ENCODE data around the gene RBM39. TPM values are rescaled to one million over a fixed set of nuclear protein-coding genes. Genes with fewer than 3 reads are reported as not detected.

Gene RBM39
- total RNA-seq, 3 donors from 2014 or later (not counting 1 experiment from before 2014, with no cell fraction given), result 1,431 to 1,555 (median 1,445) TPM

GRCh38 chr20:35681960-35682359 is 60.1 kb downstream of the RBM39 start:
- ATAC-seq (no peak), DNase-seq (no peak)
- WGBS (ENCODE audit: insufficient coverage), result 100% methylated on average over 1 of the region's 1 CpG
- Mint-ChIP-seq H3K36me3 (no peaks in the 10 kb centered on the region), H3K27ac (no peak overlapping the region), H3K4me1 (peaks cover 0 to 5% of the 10 kb centered on the region in 2 donors), H3K4me3 (no peak overlapping the region), H3K9me3 (no peaks in the 10 kb centered on the region), H3K27me3 (ENCODE audit: low read depth in 2 of 2) (no peaks in the 10 kb centered on the region)
- H3K4me1 ChIP-seq (ENCODE audit: control insufficient read depth, insufficient read depth, low read length), result no peaks in the 10 kb centered on the region
- H3K27ac ChIP-seq (ENCODE audit: low read length), result no peak overlapping the region
- H3K27me3 ChIP-seq (ENCODE audit: control insufficient read depth, insufficient read depth, low read length), result no peaks in the 10 kb centered on the region
- H3K36me3 ChIP-seq (ENCODE audit: control insufficient read depth, insufficient read depth, low read length), result peaks cover 18% of the 10 kb centered on the region
- intact Hi-C loops (cut with micrococcal nuclease), result no loop called here
- no peaks in the 10 kb centered on the region for H3K9me3 ChIP-seq (ENCODE audit: control insufficient read depth, insufficient read depth, low read length)
- no peak overlapping the region for H3K4me3 ChIP-seq (ENCODE audit: low read length)
- TF ChIP-seq CTCF (IDR thresholded peaks at IDR 0.05), result no peak

DNA sequence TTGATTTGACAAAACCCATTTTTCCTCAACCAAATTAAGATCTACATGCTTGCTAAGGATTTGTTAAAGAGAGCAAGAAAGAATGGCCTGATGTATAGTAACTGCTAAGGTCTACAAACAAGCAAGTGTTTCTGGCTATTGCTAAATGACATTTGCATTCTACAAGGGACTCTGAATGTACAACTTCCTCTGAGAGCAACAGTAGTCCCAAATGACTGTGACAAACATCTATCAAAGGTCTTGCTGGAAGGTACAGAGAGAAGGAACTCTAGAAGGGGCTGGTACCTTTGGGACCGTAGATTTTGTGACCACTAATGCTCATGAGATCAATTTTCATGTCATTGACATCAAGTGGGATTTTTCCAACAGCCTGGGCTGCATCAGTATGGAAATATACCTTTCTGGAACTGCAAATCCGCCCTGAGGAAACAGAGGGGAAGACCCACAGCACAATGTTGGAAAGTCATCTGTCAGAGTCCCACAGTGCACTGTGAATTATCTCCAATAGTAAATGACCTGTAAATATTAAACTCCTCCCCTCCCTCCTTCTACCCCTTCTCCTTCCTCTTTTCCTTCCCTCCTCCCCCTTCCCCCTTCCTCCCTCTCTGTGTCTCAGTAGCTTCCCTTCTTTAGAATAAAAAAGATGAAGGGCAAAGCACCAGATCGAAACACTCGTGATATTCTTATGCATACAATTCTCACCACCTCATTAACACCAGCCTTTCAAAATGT is 61.4 kb downstream of the RBM39 start:
- Histone ChIP-seq H3K36me3 (ENCODE audit: control insufficient read depth, insufficient read depth, low read length) (peaks cover 14% of the 10 kb centered on the region), H3K27ac (ENCODE audit: low read length) (no peak overlapping the region), H3K4me1 (ENCODE audit: control insufficient read depth, insufficient read depth, low read length) (no peaks in the 10 kb centered on the region), H3K4me3 (ENCODE audit: low read length) (no peak overlapping the region), H3K9me3 (ENCODE audit: control insufficient read depth, insufficient read depth, low read length) (no peaks in the 10 kb centered on the region), H3K27me3 (ENCODE audit: control insufficient read depth, insufficient read depth, low read length) (no peaks in the 10 kb centered on the region)
- no peaks in the 10 kb centered on the region for H3K27me3 Mint-ChIP-seq (ENCODE audit: low read depth in 2 of 2)
- no peaks in the 10 kb centered on the region for H3K9me3 Mint-ChIP-seq
- H3K4me1 Mint-ChIP-seq, result peaks cover 0 to 5% of the 10 kb centered on the region in 2 donors
- intact Hi-C loops (cut with micrococcal nuclease), result no loop called here
- H3K27ac Mint-ChIP-seq, result no peak overlapping the region
- H3K36me3 Mint-ChIP-seq, result no peaks in the 10 kb centered on the region
- no peak for TF ChIP-seq CTCF (IDR thresholded peaks at IDR 0.05)
- ATAC-seq (no peak), DNase-seq (no peak)
- H3K4me3 Mint-ChIP-seq, result no peak overlapping the region
- WGBS (ENCODE audit: insufficient coverage), result 46% methylated on average over 4 of the region's 4 CpGs

- no peaks in the 10 kb centered on the region for H3K27me3 Mint-ChIP-seq (ENCODE audit: low read depth in 2 of 2)
- no peak for ATAC-seq
- H3K9me3 Mint-ChIP-seq, result no peaks in the 10 kb centered on the region
- peaks cover 42% of the 10 kb centered on the region for H3K36me3 ChIP-seq (ENCODE audit: control insufficient read depth, insufficient read depth, low read length)
- H3K4me1 Mint-ChIP-seq, result no peaks in the 10 kb centered on the region
- H3K4me3 Mint-ChIP-seq, result no peak overlapping the region
- TF ChIP-seq CTCF (IDR thresholded peaks at IDR 0.05), result no peak
- no peaks in the 10 kb centered on the region for H3K27me3 ChIP-seq (ENCODE audit: control insufficient read depth, insufficient read depth, low read length)
- intact Hi-C loops (cut with micrococcal nuclease), result no loop called here
- H3K4me1 ChIP-seq (ENCODE audit: control insufficient read depth, insufficient read depth, low read length), result no peaks in the 10 kb centered on the region
- H3K27ac ChIP-seq (ENCODE audit: low read length), result no peak overlapping the region
- 96% methylated on average over 5 of the region's 8 CpGs for WGBS (ENCODE audit: insufficient coverage)
- no peak for DNase-seq
- no peak overlapping the region for H3K27ac Mint-ChIP-seq
- no peak overlapping the region for H3K4me3 ChIP-seq (ENCODE audit: low read length)
- peaks cover 14% of the 10 kb centered on the region for H3K36me3 Mint-ChIP-seq
- no peaks in the 10 kb centered on the region for H3K9me3 ChIP-seq (ENCODE audit: control insufficient read depth, insufficient read depth, low read length)
Measured at GRCh38 chr20:35674921-35675320, 67.1 kb downstream of the RBM39 start.

DNA sequence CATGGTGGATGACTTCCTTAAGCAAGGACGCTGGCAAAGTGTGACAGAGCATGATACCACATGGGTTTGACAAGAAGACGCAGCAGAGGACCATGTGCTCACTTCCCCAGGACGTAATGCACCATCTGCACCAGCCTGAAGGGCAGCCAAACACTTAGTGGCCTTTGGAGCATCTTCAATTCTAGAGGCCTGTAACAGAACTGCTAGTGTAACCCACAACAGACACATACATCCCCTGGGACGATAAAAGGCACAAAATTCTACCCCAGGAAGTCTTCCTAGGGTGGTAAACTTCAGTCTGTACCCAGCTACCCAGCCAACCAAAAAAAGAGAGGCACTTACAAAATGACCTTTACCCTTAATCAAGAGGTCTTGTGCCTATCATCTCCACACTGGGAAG is 68.2 kb downstream of the RBM39 start:
- ATAC-seq, result no peak
- no peak for DNase-seq
- Mint-ChIP-seq H3K4me1 (no peaks in the 10 kb centered on the region), H3K36me3 (peaks cover 17% of the 10 kb centered on the region), H3K9me3 (no peaks in the 10 kb centered on the region), H3K4me3 (no peak overlapping the region), H3K27me3 (ENCODE audit: low read depth in 2 of 2) (no peaks in the 10 kb centered on the region), H3K27ac (no peak overlapping the region)
- Histone ChIP-seq H3K4me1 (ENCODE audit: control insufficient read depth, insufficient read depth, low read length) (no peaks in the 10 kb centered on the region), H3K4me3 (ENCODE audit: low read length) (no peak overlapping the region), H3K9me3 (ENCODE audit: control insufficient read depth, insufficient read depth, low read length) (no peaks in the 10 kb centered on the region), H3K36me3 (ENCODE audit: control insufficient read depth, insufficient read depth, low read length) (peaks cover 48% of the 10 kb centered on the region), H3K27ac (ENCODE audit: low read length) (no peak overlapping the region), H3K27me3 (ENCODE audit: control insufficient read depth, insufficient read depth, low read length) (no peaks in the 10 kb centered on the region)
- 85% methylated on average over 4 of the region's 4 CpGs for WGBS (ENCODE audit: insufficient coverage)
- intact Hi-C loops (cut with micrococcal nuclease), result no loop called here
- no peak for TF ChIP-seq CTCF (IDR thresholded peaks at IDR 0.05)
